PFSK-1 (cell line): ENCODE data around the gene PLCXD1.

Experiments
- POLR2AphosphoS5 ChIP-seq: IDR thresholded peaks from 2 replicates; pipeline ENCODE4 v1.6.1; 2012; ENCODE audit warnings: low read depth, mild to moderate bottlenecking, control low read depth, low read length, moderate library complexity
- SIN3A ChIP-seq: IDR thresholded peaks from 2 replicates; pipeline ENCODE4 v1.6.1; 2012; ENCODE audit warnings: mild to moderate bottlenecking, low read length, moderate library complexity, borderline replicate concordance; ENCODE audit not compliant: insufficient read depth
- TAF1 ChIP-seq: IDR thresholded peaks from 2 replicates; pipeline ENCODE4 v1.6.1; 2012; ENCODE audit warnings: low read length, control low read depth, borderline replicate concordance; ENCODE audit not compliant: insufficient read depth
- TF ChIP-seq, protein P1 (sequence below), 2 experiments: IDR thresholded peaks; 2 replicates each; pipeline versions ENCODE4 v1.6.1 to v1.8.0; 2011 to 2012; ENCODE audit warnings: low read depth in 2 of 2, low read length in 2 of 2, control low read depth in 1 of 2, inconsistent platforms in 1 of 2, mild to moderate bottlenecking in 1 of 2, moderate library complexity in 1 of 2; ENCODE audit not compliant: insufficient read depth in 1 of 2

DNA sequence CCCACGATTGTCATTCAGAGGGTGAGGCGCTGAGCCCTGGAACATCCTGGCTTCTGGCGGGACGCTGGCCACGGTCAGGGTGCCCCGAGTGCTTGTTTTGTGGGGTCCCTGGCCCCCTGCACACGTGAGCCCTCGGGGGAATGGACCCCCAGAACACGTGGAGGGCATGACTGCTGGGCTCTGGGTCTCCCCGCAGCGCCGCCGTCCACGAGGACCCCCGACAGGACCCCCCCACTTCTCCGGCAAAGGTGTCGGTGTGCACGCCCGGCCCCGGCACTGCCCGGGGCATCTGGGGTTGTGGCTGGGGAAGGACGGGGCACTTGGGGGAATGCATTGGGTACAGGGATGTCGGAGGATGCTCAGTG, 51.3 kb downstream of the PLCXD1 start:
- TF ChIP-seq, protein P1, sequence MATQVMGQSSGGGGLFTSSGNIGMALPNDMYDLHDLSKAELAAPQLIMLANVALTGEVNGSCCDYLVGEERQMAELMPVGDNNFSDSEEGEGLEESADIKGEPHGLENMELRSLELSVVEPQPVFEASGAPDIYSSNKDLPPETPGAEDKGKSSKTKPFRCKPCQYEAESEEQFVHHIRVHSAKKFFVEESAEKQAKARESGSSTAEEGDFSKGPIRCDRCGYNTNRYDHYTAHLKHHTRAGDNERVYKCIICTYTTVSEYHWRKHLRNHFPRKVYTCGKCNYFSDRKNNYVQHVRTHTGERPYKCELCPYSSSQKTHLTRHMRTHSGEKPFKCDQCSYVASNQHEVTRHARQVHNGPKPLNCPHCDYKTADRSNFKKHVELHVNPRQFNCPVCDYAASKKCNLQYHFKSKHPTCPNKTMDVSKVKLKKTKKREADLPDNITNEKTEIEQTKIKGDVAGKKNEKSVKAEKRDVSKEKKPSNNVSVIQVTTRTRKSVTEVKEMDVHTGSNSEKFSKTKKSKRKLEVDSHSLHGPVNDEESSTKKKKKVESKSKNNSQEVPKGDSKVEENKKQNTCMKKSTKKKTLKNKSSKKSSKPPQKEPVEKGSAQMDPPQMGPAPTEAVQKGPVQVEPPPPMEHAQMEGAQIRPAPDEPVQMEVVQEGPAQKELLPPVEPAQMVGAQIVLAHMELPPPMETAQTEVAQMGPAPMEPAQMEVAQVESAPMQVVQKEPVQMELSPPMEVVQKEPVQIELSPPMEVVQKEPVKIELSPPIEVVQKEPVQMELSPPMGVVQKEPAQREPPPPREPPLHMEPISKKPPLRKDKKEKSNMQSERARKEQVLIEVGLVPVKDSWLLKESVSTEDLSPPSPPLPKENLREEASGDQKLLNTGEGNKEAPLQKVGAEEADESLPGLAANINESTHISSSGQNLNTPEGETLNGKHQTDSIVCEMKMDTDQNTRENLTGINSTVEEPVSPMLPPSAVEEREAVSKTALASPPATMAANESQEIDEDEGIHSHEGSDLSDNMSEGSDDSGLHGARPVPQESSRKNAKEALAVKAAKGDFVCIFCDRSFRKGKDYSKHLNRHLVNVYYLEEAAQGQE (IDR thresholded peaks at IDR 0.05; ENCODE audit: insufficient read depth in 1 of 2, low read depth in 2 of 2, low read length in 2 of 2) = no peak
- TF ChIP-seq POLR2AphosphoS5 (no peak), SIN3A (no peak), TAF1 (no peak)
